Thyroid gland (tissue), 4 donors: Measurements from ENCODE around the gene SPDEF. TPM values are rescaled to one million over a fixed set of nuclear protein-coding genes. Genes with fewer than 3 reads are reported as not detected.

Source experiments
- DNase-seq, 2 donors: peaks; one replicate each; pipeline ENCODE4 v3.0.0-alpha.2; 2019
- H3K27ac ChIP-seq, 3 donors: fragments of 200-600 bp; sonication (generic); 1 replicate in 2 of 3; 2 replicates in 1 of 3; pipeline ENCODE4 v1.5.1; 2016 to 2019; ENCODE audit warnings: mild to moderate bottlenecking in 1 of 3, moderate library complexity in 1 of 3
- H3K27me3 ChIP-seq: fragments of 200-600 bp; sonication (generic); one replicate; pipeline ENCODE4 v1.5.1; 2019
- H3K36me3 ChIP-seq, 2 donors: fragments of 200-600 bp; sonication (generic); one replicate each; pipeline ENCODE4 v1.5.1; 2016 to 2019
- H3K4me1 ChIP-seq, 2 donors: fragments of 200-600 bp; sonication (generic); one replicate each; pipeline ENCODE4 v1.5.1; 2017 to 2019
- H3K4me3 ChIP-seq, 3 donors: fragments of 200-600 bp; sonication (generic); replicated peaks in 1 of 3; 1 replicate in 2 of 3; 2 replicates in 1 of 3; pipeline ENCODE4 v1.5.1; 2016; ENCODE audit warnings: mild to moderate bottlenecking in 1 of 3
- H3K9me3 ChIP-seq: fragments of 200-600 bp; sonication (generic); one replicate; pipeline ENCODE4 v1.5.1; 2017
- CTCF ChIP-seq, 6 experiments: fragments of 200-600 bp in 3 of 6; fragments of 450-650 bp in 3 of 6; sonication (generic) in 3 of 6; IDR thresholded peaks; one replicate each; pipeline ENCODE4 v1.5.1; 2016 to 2019; ENCODE audit warnings: antibody characterized with exemption in 6 of 6, mild to moderate bottlenecking in 2 of 6, inconsistent platforms in 1 of 6, moderate library complexity in 1 of 6
- POLR2A ChIP-seq, 2 donors: fragments of 450-650 bp; IDR thresholded peaks; one replicate each; pipeline ENCODE4 v1.6.1; 2017; ENCODE audit warnings: antibody characterized with exemption in 2 of 2, mild to moderate bottlenecking in 2 of 2, moderate library complexity in 1 of 2
- WGBS, 2 donors: methylation state at CpG; one replicate each; pipeline ENCODE4 v1.1.5; 2017; 5-methylcytosine and 5-hydroxymethylcytosine counted together
- intact Hi-C: fragments of 100-400 bp; cut with DNase I; formaldehyde crosslinking; loops from one replicate; pipeline ENCODE4 v1.15.1; 2023
- total RNA-seq, 4 donors: library from RNA; depleted of rRNA; stranded (reverse); fragments of >200 nt; gene quantifications; one replicate each; pipeline ENCODE4 v1.2.3, GENCODE V29; 2016

The SPDEF gene
- total RNA-seq, 4 donors from 2014 or later: not detected

DNA sequence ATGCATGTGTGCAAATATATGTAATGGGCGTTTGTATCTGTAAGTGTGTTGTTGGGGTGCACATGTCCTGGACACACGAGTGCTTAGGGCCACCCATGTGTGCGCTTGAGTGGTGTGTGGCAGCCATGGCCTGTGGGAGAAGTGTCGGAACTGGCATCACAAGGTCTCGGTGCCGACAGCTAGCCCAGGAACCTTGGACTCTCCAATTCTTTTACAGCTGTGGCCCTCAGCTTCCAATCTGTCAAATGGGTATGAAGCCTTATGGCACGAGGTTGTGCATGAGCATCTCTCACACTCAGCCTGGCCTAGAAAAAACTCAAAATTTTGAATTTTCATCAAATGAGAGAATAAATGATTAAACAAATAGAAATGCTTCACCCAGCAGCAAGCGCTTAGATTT, 42.0 kb downstream of the SPDEF start:
- H3K9me3 ChIP-seq: no peaks in the 10 kb centered on the region
- H3K27ac ChIP-seq: no peak overlapping the region
- DNase-seq: no peak
- no peaks in the 10 kb centered on the region for H3K36me3 ChIP-seq
- no peak overlapping the region for H3K4me3 ChIP-seq
- TF ChIP-seq CTCF (IDR thresholded peaks at IDR 0.05) (no peak), POLR2A (IDR thresholded peaks at IDR 0.05) (no peak)
- no peaks in the 10 kb centered on the region for H3K27me3 ChIP-seq
- peaks cover 0 to 5% of the 10 kb centered on the region in 2 donors for H3K4me1 ChIP-seq
- WGBS, 2 donors: 87 to 90% methylated on average over 8 of the region's 8 CpGs
- intact Hi-C loops: no loop called here

GRCh38 chr6:34513646-34514045, 42.5 kb downstream of the SPDEF start:
- intact Hi-C loops: no loop called here
- no peak for DNase-seq
- Histone ChIP-seq H3K36me3 (no peaks in the 10 kb centered on the region), H3K9me3 (no peaks in the 10 kb centered on the region), H3K4me1 (peaks cover 0 to 5% of the 10 kb centered on the region in 2 donors), H3K4me3 (no peak overlapping the region), H3K27ac (no peak overlapping the region), H3K27me3 (no peaks in the 10 kb centered on the region)
- WGBS, 2 donors: 92 to 97% methylated on average over 3 to 4 of the region's 4 CpGs
- TF ChIP-seq POLR2A (IDR thresholded peaks at IDR 0.05): no peak
- TF ChIP-seq CTCF (IDR thresholded peaks at IDR 0.05): no peak

GRCh38 chr6:34512738-34513115, 43.4 kb downstream of the SPDEF start:
- no peak for DNase-seq
- 89 to 93% methylated on average over 5 of the region's 5 CpGs for WGBS, 2 donors
- no peak for TF ChIP-seq CTCF (IDR thresholded peaks at IDR 0.05)
- TF ChIP-seq POLR2A (IDR thresholded peaks at IDR 0.05): no peak

DNA sequence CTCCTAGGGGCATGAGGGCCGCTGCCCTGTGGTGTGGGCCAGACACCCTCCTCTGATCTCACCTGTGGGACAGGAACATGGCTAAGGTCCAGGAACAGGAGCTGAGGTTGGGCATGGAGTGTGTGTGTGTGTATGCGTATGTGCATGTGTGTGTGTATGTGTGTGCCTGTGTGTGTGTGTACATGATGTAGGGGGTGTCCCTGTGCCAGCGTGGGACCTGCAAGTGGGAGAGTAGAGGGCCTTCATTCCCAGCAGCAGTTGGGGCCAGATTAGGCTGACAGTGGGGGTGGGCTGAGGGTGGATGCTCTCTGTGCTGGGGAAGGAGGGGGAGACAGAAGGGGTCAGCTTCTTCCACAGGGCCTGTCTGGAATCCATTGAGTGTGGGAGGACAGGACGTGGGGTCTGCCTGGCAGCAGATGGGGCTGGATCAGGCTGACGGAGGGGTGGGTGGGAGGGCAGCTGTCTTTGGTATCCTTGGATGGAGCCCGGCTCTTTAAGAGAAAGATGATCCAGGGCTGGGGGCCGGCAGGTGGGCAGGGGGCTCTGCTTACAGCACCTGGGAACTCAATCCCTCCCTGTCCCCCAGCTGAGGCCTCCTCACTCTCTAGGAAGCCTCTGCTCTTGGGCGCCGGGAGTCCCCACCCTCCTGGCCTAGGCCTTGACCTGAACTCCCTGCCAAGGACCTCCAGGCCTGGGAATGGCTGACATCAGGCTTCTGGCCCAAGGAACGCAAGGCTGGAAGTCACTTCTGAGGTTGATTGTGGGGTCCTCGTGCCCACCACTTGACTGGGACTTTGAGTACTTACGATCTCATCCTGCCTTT, 44.0 kb downstream of the SPDEF start:
- no peaks in the 10 kb centered on the region for H3K36me3 ChIP-seq
- DNase-seq: no peak

More at GRCh38 chr6:34512738-34513115, 43.4 kb downstream of the SPDEF start:
- H3K36me3 ChIP-seq: no peaks in the 10 kb centered on the region
- no peak overlapping the region for H3K4me3 ChIP-seq
- no peaks in the 10 kb centered on the region for H3K9me3 ChIP-seq
- H3K4me1 ChIP-seq: peaks cover 0 to 5% of the 10 kb centered on the region in 2 donors
- intact Hi-C loops: no loop called here
- H3K27me3 ChIP-seq: no peaks in the 10 kb centered on the region
- H3K27ac ChIP-seq: no peak overlapping the region

More for the DNA sequence above, 44.0 kb downstream of the SPDEF start:
- no peak for TF ChIP-seq POLR2A (IDR thresholded peaks at IDR 0.05)
- TF ChIP-seq CTCF (IDR thresholded peaks at IDR 0.05): no peak
- Histone ChIP-seq H3K27ac (no peak overlapping the region), H3K4me1 (peaks cover 0 to 5% of the 10 kb centered on the region in 2 donors), H3K4me3 (no peak overlapping the region), H3K27me3 (no peaks in the 10 kb centered on the region), H3K9me3 (no peaks in the 10 kb centered on the region)
- intact Hi-C loops: no loop called here
- 65 to 70% methylated on average over 9 to 11 of the region's 12 CpGs for WGBS, 2 donors
